GM21737 (cell line): ENCODE results near the gene GAB2.

Experiments
- ATAC-seq: cut with Tn5 transposase; IDR thresholded peaks from one replicate; pipeline ENCODE4 v1.9.1; 2021; ENCODE audit warnings: mild to moderate bottlenecking, moderate library complexity; ENCODE audit not compliant: unreplicated experiment

The GAB2 gene

DNA sequence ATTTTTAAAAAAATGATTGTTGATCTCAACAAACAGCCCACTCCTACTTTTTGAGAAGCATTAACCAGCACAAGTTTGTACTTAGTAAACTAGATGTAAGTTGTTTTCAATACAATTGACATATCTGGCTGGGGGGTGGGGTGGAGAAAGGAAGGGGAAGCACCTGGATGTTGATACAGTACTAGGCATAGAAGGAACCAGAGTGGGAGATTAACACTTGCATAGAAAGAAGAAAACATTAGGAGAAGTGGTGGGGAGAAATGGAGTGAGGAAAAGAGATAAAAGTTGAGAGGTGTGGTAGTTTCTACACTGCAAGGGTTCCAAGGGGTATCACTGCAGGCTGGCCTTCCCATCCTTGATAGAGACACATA is 10.6 kb upstream of the GAB2 start:
- ATAC-seq, result no peak

DNA sequence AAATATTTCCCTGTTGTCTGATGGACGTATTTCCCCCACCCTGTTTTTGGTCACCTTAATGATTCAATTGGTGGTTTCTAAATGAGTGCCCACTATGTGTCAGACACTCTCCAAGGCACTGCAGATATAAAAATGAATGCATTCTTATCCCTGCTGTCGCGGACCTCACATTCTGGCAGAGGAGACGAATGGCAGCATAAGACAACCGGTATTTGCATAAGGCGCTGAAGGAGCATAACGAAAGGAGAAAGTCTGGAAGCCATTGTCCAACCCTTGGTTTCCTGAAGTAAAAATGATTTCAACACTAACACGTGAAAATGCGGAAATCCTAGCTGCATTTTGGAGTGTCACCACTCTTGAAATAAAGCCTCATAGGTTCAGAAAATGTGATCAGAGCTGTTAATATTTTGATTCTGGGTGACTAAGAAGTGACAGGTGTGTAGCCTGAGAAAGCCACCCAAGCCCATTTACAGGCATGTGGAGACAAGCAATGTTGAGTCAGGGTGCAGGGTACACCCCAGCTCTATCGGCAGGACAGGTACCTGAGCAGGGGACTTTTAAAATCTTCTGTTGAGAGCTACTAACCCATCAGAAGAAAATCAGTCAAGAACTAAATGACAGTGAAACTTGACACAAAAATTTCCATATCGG is 10.1 kb upstream of the GAB2 start:
- peak; percentile 31 for ATAC-seq

DNA sequence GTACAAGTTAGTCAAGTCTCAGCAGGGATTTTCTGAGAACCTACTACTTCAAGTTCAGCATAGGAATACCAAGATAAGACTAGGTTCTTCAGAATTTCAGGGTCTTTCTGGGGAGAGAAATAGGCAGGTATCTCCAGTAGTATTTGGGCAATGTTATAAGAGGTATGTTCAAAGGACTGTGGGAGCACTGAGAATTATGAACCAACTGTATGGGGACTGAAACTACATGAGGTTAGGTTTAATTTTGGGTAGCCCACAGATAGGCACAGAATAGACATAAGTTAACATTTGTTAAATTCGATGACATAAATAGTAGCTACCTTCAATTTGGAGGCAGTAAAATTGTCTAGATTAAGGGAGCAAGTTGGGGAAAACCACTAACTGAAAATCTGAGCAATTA is 9.2 kb upstream of the GAB2 start:
- ATAC-seq, result no peak

DNA sequence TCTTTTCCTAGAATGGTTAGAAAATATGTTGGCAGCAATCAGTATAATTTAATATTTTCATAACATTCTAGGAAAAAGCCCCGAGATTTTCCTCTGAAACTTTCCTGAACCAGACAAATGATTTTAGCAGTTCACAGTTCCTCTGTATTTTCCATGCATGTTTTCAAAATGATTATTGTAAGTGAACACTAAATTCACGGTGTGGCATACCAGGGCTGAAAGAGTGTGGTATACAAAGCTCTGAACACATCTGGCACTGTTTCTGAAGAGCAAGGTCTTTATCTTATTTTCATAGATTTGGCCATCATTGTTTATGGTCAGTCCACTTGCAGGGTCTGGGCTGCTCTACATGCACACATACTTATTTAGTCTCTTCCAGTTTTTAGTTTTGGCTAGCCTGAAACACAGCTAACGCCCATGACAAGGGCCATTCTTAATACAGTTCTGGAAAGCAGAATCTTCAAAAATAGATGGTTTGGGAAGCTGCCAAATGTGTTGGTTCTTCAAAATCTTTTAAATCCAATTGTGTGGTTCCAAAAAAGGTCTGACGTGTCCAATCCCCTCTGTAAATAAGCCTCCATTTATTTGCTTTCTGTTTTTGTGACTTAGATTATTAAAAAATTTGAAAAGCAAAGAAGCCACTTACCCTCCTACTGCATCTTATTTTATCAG is 7.9 kb upstream of the GAB2 start:
- ATAC-seq, result no peak

DNA sequence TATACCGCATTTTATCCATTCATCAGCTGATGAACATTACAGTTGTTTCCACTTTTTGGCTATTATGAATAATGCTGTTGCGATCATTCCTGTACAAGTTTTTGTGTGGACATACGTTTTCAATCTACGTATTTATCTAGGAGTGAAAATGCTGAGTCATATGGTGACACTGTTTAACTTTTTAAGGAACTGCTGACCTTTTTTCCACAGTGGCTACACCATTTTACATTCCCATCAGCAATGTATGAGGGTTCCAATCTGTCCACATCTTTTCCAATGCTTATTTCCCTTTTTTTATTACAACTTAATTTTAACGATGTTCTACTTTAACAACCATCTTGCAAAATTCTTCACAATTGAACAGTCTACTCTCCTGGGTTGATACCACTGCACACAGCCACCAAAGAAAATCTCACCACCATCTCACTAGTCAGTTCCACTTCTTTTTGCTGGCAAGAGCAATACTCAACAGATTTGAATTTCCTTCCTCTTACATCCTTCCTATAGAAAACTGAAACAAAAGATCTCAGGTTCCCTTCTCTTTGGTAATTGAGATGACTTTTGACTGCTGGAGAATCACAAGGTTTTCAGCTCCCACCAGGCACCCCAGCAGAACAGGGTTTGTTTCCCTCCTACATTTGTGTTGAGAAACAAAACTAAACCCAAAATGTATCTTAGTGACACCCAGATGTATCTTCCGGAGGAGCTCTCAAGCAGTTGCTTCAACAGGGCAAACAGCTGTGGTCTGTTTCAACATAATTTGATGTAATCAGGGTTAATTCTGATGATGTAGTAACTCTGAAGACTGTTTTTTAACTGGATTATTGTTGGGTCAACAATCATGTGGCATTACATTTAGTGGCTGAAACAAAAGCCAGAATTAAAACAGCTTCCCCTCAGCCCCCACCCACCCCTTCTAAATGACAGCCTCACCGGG is 7.0 kb upstream of the GAB2 start:
- ATAC-seq, result peak; percentile 35

DNA sequence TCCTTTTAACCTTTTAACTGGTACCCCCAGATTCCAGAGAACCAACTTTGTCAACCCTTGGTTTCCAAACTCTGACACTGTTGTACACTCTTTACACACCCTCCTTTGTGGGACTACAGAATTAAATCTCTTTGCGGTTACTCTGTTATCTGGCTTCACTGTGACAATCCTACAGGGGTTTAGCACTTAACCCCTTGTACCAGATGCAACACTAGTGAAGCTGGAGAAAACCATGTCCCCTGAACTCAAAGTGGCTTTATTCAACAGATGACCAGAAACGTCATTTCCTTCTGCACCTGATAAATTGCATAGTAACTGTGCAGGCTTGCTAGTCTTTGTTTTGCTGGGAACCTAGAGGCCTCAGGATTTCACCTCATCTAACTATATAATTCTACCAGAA is 5.6 kb upstream of the GAB2 start:
- ATAC-seq, result no peak

DNA sequence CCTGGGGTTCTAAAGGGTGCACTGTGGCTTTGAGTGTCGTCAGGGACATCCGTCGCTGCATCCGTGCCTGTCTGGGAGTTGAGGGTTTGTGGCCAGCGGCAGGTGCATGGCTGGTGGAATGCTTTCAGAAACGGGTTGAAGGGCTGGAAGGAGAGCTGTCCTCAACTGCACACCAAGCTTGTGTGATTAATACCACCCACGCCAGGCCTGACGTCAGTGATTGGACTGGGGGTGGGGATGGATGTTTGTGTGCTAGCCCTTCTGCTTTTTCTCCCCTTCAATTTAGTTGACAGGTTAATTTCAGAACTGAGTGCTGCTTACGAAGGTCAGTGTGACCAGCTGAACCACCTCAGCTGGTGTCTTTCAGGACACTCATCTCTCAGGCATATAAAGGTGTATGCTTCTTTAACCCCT is 3.2 kb upstream of the GAB2 start:
- ATAC-seq, result no peak

DNA sequence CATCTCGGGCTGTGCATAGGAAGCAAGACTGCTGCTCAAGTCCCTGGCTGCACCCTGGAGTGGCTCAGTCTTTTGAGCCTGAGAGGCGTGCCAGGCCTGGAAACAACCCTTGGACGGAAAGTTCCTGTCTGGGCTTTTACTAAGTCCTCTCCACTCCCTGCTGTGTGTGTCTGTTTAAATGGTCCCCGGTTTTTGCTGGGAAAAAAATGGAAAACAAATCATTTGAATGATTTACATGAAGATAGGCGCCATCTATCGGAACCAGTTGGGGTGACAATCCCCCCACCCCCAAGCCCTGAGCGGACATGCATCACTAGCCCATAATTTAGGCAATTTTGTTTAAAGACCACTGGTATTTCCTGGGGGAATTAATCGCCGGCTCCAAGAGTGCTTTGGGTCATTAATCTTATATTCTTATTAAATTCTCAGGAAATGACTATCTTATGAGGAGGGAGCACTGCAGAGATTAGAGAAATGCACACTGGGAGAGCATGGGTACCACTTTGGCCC is 2.7 kb upstream of the GAB2 start:
- no peak for ATAC-seq

DNA sequence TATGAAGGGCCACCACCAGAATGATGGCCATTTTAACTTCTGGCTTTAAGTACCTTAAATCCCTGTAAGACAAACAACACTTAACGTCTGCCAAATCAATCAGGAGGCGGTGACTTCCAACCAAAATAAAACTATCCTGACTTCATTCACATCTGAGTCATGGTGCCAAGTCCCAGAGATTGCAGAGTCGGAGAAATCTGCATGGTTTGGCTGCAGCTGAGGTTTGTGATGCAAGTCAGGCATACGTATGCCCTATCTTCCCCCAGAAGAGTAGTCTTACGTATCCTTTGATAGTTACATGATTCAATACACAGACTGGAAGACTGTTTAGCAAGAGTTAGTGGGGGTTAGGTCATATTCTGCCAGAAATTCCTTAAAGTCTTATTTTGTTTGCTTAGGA is 1.7 kb upstream of the GAB2 start:
- no peak for ATAC-seq

DNA sequence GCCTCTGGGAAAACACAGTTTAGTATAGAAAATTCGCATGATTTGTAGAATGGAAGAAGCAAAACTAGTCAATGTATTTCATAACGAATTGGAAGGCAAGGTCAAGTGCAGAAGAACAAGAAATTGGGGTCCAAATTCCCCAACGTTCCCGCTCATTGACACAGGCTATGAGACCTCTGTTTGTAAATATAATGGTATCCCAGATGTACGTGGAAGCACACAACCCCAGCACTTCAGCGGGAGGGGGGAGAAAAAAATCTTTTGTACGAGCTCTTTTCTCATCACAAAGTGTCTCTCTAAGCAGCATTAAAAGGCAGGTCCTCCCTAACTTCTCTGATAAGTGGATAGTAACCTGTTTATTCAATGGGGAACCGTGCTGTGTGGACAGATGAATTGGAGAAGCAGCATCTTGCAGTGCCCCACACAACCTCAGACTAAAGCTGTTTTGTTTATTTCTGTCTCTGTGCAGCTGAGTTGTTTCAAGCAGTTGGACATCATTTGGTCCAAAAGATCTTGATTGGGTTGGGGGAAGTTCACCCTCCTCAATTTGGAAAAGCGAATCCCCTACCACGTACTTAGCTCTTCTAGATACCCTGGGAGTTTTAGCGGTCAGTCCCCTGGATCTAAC is 1.1 kb upstream of the GAB2 start:
- no peak for ATAC-seq

DNA sequence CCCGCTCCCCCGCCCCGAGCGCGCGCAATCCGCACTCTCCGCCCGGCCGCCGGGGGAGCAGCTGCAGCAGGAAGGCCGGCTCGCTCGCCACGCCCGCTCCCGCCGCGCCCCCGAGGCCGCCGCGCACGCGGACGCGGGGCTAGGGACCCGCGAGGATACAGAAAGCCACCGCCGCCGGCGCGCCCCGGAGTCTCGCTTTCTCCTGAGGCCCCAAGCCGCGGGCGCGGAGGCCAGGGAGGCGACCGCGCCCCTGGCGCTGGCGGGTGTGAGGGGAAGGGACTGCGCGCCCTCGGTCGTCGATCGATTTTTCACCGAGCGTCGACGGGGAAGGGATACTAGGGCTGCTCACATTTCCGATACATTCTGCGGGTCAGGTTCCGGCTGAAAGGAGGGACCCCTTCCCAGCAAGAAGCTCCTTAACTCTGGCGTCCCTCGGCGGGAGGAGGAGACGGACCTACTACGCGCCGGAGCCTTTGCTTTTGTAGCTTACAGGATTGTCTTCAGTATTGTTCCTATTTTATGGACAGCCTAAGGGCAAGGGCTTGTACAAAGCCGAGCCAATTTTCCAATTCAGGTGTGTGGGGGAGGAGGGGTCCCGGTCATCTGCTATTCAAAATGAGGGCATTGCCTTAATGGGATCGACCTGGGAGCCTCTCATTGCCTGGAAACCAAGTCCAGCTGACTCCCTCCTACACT is 416 bp upstream of the GAB2 start:
- ATAC-seq, result peak; percentile 55

DNA sequence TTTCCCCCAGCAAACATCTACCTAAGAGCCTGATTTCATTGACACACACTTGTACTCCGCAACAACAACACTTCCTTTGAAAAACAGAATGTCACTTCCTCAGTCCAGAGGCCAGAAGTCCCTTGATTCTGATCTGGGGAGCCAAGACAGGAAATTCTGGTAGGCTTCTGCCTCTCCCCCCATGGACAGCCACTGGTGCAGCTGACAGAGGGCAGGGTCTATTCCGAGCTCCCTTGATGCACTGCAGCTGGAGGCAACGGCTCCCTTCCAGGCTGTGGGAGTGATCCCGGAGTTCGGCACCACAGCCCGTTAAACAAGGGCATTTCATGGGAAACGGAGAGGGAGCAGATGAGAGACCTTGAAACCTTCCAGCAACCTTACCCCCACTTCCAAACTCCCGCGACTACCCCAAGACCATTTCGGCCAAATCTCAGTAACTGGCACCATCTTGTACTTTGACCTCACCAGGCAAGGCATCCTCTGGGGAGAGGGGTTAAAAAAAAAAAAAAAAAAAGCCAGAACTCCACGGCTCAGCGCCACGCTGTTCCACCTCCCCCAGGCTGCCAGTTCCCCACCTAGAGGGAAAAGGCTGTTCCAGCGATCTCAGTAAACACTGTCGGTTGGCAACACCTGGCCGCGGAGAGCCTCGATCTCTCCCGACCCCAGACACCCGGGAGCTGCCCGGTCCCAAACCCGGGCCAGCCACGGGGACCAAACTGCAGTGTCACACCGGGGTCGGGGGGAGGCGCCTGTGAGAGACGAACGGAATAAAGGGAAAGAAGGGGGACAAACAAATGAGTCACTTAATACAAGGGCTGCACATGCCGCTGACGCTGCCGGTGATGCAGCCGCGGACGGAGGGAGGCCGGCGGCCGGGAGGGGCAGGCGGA is 1.1 kb downstream of the GAB2 start:
- peak; percentile 37 for ATAC-seq

DNA sequence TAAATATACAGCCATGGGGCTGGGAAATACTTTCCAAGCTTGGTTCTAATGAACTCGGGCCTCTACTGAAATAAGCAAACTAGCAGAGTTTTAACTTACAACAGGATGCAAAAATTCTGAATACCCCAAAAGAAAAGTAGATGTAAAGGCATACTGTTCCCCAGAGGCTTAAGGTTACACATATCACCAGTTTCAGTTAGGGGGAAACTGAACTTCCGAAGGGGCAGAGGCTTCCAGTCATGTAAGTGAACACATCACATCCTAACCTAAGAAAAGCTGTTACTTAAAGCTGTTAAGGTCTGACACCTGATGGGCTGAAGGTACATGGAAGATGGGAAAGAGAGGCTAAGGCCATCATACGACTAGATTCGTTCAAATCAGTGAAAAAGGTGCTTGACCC is 2.3 kb downstream of the GAB2 start:
- ATAC-seq, result peak; percentile 30

DNA sequence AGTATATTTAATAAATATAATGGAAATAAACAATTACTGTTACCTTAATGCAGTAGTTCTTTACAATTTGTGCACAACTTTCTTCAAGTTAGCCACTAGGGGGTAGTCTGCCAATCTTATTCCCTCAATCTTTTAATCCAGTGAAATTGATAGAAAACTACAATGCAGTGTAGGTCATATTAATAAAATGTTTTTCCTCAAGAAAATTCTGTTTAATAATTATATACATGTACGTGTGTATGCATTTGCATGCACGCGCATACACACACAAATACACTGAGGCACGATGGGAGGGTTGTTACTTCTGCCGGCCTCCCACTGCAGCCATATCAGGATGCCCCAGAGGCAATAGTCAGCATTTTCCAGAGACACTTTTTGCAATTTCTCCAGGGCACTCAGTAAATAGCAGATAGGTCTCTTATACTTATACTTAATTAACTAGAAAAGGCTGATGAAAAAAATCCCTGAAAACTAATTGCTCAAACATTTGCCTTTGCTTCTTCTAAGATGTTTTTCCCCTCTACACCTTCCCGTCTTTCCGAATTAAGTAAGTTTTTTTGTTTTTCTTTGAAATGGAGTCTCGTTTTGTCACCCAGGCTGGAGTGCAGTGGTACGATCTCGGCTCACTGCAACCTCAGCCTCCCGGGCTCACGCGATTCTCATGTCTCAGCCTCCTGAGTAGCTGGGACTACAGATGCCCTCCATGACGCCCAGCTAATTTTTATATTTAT is 3.1 kb downstream of the GAB2 start:
- ATAC-seq, result no peak

DNA sequence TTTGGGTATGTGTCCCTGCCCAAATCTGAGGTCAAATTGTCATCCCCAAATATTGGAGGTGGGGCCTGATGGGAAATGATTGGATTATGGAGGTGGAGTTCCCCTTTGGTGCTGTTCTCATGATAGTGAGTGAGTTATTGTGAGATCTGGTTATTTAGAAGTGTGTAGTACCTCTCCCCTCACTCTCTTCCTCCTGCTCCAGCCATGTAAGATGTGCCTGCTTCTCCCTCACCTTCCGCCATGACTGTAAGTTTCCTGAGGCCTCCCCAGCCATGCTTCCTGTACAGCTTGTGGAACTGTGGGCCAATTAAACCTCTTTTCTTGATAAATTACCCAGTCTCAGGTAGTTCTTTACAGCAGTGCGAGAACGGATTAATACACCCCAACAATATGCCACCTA is 9.0 kb downstream of the GAB2 start:
- ATAC-seq, result no peak

DNA sequence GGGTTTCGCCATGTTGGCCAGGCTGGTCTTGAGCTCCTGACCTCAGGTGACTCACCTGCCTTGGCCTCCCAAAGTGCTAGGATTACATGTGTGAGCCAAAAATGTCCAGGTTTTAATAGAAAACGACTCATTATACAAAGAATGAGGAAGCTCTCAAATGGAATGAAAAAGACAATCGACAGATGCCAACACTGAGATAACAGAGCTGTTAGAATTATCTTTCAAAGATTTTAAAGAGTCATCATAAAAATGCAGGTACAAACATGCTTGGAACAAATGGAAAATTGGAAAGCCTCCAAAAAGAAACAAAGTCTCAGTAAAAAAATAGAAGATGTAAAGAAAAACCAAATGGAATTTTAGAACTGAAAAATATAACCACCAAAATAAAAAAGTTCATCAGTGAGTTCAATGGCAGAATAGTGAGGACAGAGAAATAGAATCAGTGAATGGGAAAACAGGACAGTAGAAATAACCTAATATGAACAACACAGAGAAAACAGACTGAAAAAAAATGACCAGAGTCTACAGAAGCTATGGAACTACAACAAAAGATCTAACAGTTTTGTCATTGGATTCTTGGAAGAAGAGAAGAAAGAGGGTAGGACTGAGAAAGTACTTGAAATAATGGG is 10.9 kb downstream of the GAB2 start:
- no peak for ATAC-seq

DNA sequence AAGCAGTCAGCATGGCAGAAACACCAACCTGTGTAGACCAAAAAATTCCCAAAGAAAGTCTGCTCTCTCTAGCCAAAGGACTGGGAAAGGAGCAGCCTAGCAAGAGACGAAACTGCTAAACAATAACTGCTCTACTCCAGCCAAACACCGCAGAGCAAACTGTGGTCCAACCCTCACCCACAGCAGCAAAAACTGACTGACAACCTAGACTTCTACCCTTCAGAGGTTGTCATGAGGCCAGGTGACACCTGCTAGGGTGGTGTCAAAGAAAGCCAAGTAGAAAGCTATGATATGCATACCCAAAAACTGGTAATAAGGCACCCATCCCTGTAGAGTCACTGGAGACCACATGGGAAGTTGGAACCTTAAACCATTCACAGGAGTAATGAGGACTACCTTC is 11.8 kb downstream of the GAB2 start:
- ATAC-seq, result no peak

DNA sequence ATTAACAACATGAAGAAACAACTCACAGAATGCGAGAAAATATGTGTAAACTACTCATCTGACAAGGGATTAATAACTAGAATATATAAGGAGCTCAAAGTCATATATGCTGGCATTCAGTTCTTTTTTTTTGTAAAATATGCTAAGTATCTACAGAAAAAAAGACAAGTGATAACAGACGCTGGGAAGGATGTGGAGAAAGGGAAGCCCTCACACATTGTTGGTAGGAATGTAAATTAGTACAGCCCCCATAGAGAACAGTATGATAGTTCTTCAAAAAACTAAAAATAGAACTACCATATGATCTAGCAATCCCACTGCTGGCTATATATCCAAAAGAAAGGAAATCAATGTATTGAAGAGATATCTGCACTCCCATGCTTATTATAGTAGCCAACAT is 13.8 kb downstream of the GAB2 start:
- ATAC-seq, result no peak

DNA sequence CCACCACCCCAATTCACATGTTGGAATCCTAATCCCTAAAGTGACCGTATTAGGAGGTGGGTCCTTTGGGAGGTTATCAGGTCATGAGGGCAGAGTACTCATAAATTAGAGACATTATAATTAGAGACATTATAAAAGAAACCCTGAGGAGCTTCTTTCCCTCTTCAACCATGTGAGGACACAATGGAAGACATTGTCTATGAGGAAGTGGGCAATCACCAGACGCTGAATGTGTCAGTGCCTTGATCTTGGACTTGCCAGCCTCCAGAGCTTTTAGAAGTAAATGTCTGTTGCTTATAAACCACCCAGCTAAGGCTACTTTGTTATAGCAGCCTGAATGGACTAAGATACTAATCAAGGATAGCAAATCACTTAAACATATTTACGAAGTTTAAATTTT is 14.8 kb downstream of the GAB2 start:
- ATAC-seq, result no peak
